GM21447 (cell line): ENCODE results near the gene ACTR3C.
"Not testable (repeated sequence)": the region's sequence is repeated elsewhere in the genome, so short reads cannot be mapped to it uniquely, and the experiment has no call there.

Source experiments
- ATAC-seq: cut with Tn5 transposase; IDR thresholded peaks from one replicate; pipeline ENCODE4 v1.9.1; 2021; ENCODE audit not compliant: unreplicated experiment

The ACTR3C gene

GRCh38 chr7:150314639-150315239, 8.6 kb downstream of the ACTR3C start:
- ATAC-seq, result no peak

DNA sequence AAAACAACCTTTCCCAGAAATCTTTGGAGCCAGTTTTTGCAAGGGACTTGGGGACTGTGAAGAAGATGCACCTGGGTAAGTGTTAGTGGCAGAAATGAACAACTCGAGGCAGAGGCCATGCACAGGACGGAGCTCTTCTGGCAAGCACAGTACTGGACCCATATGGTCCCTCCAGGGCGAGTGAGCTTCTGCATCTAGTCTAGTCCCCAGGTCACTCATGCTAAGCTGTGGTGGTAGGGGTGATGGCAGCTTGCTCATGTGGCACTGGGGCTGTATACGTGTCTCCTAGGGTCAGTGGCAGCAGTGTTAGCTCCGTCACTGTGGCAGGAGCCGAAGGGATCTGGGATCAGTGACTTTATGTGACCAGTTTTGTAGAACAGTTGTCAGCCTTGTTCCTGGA, 9.5 kb downstream of the ACTR3C start:
- ATAC-seq, result no peak

- ATAC-seq, result no peak
These were observed 10.0 kb downstream of the ACTR3C start for GRCh38 chr7:150313367-150313809.

- ATAC-seq, result not testable (repeated sequence)
These were observed 10.5 kb downstream of the ACTR3C start for GRCh38 chr7:150312649-150313366.

- no peak for ATAC-seq
These were observed 11.6 kb downstream of the ACTR3C start for GRCh38 chr7:150311711-150312110.

DNA sequence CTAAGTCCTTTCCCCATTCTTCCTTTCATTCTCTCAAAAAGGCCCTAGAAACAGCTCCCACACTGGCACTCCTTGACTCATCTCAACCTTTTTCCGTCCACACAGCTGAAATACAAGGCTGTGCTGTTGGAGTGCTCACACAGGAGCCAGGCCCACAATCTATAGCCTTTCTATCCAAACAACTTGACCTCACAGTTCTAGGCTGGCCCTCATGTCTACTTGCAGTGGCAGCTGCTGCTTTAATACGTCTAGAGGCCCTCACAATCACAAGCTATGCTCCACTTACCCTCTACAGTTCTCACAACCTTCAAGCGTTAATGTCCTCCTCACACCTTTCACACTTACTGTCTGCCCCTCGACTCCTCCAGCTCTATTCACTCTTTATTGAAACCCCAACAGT, 12.2 kb downstream of the ACTR3C start:
- no peak for ATAC-seq

DNA sequence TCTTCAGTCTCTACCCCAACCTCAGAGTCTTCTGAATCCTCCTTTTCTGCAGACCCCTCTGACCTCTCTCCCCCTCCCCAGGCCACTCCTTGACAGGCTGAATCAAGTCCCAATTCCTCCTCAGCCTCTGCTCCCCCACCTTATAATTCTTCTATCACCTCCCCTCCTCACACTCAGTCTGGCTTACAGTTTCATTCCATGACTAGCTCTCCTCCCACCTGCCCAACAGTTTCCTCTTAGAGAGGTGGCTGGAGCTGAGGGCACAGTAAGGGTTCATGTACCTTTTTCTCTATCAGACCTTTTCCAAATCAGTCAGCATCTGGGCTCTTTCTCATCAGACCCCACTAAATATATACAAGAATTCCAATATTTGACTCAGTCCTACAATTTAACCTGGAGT, 14.8 kb downstream of the ACTR3C start:
- no peak for ATAC-seq

DNA sequence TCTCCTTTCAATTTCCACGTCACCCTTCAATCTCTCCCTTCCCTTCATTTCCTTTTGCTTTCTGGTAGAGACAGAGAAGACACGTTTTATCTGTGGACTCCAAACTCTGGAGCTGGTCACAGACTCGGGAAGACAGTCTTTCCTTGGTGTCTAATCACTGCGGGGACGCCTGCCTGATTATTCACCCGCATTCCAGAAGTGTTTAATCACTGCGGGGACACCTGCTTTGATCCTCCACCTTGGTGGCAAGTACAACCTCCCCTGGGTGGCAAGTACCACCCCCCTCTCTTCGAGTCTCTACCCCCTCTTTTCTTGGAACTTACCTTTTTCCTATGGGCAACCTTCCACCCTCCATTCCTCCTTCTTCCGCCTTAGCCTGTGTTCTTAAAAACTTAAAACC, 15.4 kb downstream of the ACTR3C start:
- no peak for ATAC-seq

DNA sequence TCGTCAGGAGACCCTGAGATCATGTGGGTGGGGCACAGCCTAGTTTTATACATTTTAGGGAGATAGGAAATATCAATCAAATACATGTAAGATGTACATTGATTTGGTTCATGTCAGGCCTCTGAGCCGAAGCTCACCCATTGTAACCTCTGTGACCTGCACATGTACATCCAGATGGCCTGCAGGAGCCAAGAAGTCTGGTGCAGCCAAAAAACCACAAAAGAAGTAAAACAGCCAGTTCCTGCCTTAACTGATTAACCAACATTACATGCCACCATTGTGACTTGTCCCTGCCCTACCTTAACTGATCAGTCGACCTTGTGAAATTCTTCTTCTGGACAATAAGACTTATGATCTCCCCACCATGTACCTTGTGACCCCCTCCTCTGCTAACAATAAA, 16.2 kb downstream of the ACTR3C start:
- ATAC-seq, result no peak

DNA sequence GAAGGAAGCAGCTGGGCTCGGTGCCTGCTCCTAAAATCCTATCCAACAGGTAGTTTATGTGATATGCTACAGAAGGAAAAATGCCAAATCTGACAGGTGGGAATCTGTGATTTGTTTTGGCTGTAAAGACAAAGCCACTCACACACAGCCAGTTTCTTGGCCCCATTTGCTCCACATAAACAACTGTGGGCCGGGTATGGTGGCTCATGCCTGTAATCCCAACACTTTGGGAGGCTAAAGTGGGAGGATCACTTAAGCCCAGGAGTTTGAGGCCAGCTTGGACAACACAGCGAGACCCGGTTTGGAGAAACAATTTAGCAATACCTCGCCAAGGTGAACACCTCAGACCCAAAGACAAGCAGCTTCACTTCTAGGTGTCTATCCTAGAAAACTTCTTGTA, 17.0 kb downstream of the ACTR3C start:
- ATAC-seq, result not testable (repeated sequence)

- not testable (repeated sequence) for ATAC-seq
These were observed 17.5 kb downstream of the ACTR3C start for GRCh38 chr7:150305903-150306284.

DNA sequence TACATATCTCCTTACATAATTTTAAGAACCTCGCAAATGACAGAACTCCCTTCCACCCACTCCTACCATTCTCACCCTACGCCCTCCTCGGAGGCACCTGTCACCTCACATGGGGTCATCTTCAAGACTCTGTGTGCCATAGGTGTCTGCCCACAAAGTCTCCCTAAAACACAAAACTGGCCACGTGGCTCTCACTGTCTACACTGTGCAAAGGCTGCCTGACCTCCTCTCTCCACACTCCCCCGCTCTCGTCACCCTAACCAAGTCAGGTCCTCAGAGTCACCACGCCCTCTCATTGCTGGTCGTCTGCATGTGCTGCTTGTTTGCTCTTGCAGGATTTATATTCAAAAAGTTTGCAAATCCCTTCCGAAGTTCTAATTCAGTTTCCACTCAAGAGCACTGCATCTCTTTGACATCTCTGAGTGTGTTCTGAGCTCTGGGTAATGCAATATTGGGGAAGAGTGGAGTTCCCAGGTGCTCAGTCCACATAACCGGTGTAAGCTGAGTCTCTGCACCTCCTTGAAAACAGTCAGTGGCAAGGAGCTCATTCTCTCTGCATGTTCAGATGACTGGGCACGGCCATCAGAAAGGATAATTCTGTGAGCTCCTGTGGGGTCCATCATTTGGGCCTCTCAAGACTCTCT, 18.0 kb downstream of the ACTR3C start:
- not testable (repeated sequence) for ATAC-seq

DNA sequence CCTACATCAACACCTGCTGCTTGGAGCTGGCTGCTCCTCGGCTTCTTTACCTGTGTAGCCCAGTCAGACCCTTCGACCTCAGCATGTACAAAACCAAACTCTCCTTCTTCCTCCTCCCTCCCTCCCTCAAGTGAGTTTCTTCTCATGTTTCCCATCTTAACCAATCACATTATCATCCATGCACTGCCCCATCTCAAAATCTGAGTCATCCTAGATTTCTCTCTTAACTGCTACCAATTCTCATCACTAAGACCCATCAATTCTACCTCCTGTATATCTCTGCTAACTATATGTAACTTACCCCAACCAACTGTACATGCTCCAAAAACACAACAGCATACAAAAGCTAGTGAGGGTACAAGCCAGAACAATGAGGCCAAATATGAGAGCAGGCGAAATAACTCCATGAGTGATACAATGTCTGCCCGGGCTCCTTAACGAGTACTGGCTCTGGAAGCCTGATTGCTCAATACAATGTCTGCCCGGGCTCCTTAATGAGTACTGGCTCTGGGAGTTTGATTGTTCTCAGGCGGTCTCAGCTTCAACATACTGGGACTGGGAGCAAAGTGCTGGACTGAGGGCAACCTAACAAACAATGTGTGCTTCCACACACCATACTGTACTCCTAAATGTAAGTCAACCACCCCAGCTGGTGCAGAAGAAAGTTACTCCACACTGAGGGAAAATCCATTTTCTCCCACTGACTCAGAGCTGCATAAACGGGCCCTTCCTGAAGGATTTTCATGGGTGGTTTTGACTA, 18.7 kb downstream of the ACTR3C start:
- ATAC-seq, result not testable (repeated sequence)

DNA sequence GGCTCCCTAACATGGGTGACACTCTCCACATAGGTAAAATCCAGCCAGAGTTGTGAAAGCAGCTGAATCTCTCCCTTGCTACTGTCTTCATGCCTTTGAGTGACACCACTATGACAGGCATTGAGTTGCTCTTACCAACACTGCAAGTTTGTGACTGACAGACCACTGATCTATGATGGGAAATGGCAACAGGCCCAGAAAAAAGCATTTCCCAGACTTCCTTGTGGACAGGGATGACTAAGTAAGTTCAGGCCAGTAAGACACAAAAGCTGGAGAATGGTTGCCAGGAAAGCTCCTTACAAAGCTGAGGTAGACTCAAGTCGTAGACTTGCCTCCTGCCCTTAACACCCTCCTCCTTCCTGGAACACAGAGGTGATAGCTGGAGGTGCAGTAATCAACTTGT, 20.4 kb downstream of the ACTR3C start:
- not testable (repeated sequence) for ATAC-seq

GRCh38 chr7:150297978-150298377, 25.4 kb downstream of the ACTR3C start:
- ATAC-seq, result not testable (repeated sequence)

DNA sequence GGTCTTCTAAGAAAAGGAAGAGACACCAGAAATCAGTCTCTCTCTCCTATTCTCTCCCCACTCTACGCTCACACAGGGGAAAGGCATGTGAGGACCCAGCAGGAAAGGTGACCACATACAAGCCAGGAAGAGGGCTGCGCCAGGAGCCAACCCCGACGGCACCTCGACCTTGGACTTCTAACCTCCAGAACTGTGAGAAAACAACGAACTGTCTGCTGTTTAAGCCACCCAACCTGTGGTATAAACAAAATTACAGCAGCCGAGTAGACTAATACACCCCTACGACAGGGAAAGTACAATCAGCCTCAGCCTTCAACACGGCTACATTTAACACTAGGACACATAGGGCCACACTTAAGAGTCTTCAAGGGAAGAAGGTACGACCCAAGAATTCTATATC, 26.5 kb downstream of the ACTR3C start:
- ATAC-seq, result not testable (repeated sequence)

DNA sequence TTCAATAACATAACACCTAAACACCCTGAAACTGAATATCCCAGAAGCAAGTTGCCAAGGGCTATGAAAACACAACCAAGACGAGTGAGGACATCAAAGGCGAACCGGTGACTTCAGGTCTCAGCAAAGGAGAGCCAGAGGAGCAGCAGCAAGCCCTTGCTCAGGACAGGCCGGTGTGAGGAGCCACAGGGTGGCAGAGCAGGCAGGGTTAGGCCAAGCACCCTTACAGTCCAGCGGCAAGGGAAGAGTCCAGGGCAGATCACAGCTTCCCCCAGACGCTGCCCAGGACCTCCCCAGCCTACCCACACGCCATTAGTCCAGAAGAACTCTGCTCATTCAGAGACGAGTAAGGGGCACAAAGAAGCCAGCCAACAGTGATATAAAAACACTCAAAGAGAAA, 27.7 kb downstream of the ACTR3C start:
- not testable (repeated sequence) for ATAC-seq

- not testable (repeated sequence) for ATAC-seq
These were observed 28.3 kb downstream of the ACTR3C start for GRCh38 chr7:150295027-150295426.

GRCh38 chr7:150290317-150290716, 33.0 kb downstream of the ACTR3C start:
- not testable (repeated sequence) for ATAC-seq

GRCh38 chr7:150288816-150289215, 34.5 kb downstream of the ACTR3C start:
- ATAC-seq, result not testable (repeated sequence)

DNA sequence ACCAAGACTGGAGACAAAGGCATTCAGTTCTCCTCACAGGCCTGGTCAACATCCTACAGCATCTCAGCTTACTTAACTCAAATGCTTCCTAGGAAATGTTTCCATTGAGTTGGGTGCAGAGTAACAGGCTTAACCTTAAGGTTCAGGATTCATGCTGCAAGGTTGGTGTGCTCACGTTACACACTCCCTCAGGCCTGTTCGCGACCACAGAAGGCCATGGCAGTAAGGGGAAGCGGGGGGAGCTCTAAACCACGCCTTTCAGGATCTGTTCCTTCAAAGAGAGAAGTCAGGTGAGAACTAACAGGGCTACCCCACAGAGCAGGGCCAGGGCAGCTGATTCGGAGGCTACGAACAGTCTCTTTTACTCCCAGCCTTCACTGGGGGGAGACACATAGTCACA, 35.5 kb downstream of the ACTR3C start:
- ATAC-seq, result not testable (repeated sequence)
